GM11168 (cell line): ENCODE data around the gene ISLR.
"Not testable (repeated sequence)": the region's sequence is repeated elsewhere in the genome, so short reads cannot be mapped to it uniquely, and the experiment has no call there.

ENCODE experiments used
- in situ Hi-C: fragments of 300-500 bp; cut with MboI; formaldehyde crosslinking; loops from one replicate; pipeline ENCODE4 v1.12.0; 2022; ENCODE audit warnings: low sequenced_read_pairs; ENCODE audit not compliant: unreplicated experiment

ISLR gene

GRCh38 chr15:74136814-74137536 lies 36.5 kb upstream of the ISLR start:
- in situ Hi-C loops = loop anchor here (5.0 kb wide), 1 partner anchor 170 kb away; no protein-coding TSS in a partner anchor

- in situ Hi-C loops = loop anchor here (5.0 kb wide), 1 partner anchor 170 kb away; no protein-coding TSS in a partner anchor
Observed at GRCh38 chr15:74137537-74137894, 36.0 kb upstream of the ISLR start.

GRCh38 chr15:74138642-74139041 lies 34.9 kb upstream of the ISLR start:
- in situ Hi-C loops = loop anchor here (5.0 kb wide), 1 partner anchor 169 kb away; no protein-coding TSS in a partner anchor

- in situ Hi-C loops = no loop called here
Observed at GRCh38 chr15:74141591-74141990, 31.9 kb upstream of the ISLR start.

- in situ Hi-C loops = no loop called here
Observed at GRCh38 chr15:74144153-74144775, 29.2 kb upstream of the ISLR start.

- in situ Hi-C loops = no loop called here
Observed at GRCh38 chr15:74146277-74146800, 27.2 kb upstream of the ISLR start.

- in situ Hi-C loops = no loop called here
Observed at GRCh38 chr15:74147051-74147450, 26.5 kb upstream of the ISLR start.

- in situ Hi-C loops = no loop called here
Observed at GRCh38 chr15:74155766-74156417, 17.6 kb upstream of the ISLR start.

GRCh38 chr15:74156678-74157411 lies 16.7 kb upstream of the ISLR start:
- in situ Hi-C loops = no loop called here

- in situ Hi-C loops = no loop called here
Observed at GRCh38 chr15:74157868-74158827, 15.4 kb upstream of the ISLR start.

GRCh38 chr15:74158855-74159650 lies 14.5 kb upstream of the ISLR start:
- in situ Hi-C loops = no loop called here

GRCh38 chr15:74159773-74160172 lies 13.7 kb upstream of the ISLR start:
- in situ Hi-C loops = no loop called here

GRCh38 chr15:74160390-74160789 lies 13.1 kb upstream of the ISLR start:
- in situ Hi-C loops = not testable (repeated sequence)

GRCh38 chr15:74162195-74162536 lies 11.3 kb upstream of the ISLR start:
- in situ Hi-C loops = not testable (repeated sequence)

GRCh38 chr15:74165461-74165860 lies 8.0 kb upstream of the ISLR start:
- in situ Hi-C loops = no loop called here

GRCh38 chr15:74167891-74168331 lies 5.6 kb upstream of the ISLR start:
- in situ Hi-C loops = no loop called here

- in situ Hi-C loops = no loop called here
Observed at GRCh38 chr15:74168711-74169126, 4.8 kb upstream of the ISLR start.

GRCh38 chr15:74170071-74170844 lies 3.3 kb upstream of the ISLR start:
- in situ Hi-C loops = no loop called here
